GM18517 (cell line): ENCODE measurements around the gene CASQ2.

Experiments used
- ATAC-seq: cut with Tn5 transposase; IDR thresholded peaks from one replicate; pipeline ENCODE4 v1.9.1; 2021; ENCODE audit warnings: mild to moderate bottlenecking, moderate library complexity; ENCODE audit not compliant: unreplicated experiment

Gene CASQ2

GRCh38 chr1:115732316-115732715 lies 36.2 kb downstream of the CASQ2 start:
- ATAC-seq: no peak

DNA sequence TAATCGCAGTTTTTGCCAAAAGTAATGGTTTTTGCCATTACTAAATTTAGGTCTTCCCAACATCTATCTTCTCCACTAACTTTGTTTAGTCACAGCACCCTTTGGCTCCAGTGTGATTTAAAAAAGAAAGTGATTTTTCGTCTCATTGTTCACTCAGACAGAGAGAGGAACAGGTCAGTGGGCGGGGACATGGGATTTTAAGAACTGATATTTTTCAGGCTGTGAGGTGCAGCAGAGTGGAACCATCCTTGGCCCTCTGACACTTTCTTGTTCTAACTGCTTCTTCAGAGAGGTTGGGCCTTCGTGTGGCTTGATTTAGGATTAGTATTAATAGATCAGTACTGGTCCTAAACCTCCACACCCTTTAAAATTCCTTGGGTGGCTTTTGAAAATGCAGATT lies 38.8 kb downstream of the CASQ2 start:
- ATAC-seq: peak; percentile 95

GRCh38 chr1:115728341-115728740 lies 40.2 kb downstream of the CASQ2 start:
- no peak for ATAC-seq

DNA sequence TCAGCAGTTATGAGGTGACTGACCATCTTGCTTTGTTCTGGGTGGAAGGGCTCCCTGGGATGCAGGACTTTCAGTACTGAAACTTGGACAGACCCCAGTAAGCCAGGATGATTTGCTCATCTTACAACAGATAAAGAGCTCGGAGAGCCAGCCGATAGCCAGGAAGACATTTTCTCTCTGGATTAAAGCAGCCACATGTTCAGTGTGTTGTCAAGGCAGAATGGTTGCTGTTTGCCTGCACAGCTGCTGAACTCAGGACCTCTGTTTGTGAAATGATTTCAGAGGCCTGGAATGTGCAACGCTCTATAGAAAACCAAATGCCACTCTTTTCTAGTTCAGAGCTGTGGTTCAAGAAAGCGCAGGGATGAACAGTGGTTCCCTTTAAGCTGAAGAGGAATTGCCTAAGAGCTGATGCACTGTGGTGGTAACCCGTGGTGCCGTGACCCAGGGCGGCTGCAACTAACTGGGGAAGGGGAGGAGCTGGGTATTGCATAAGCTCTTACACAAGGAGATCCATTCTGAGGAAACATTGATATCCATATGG lies 40.7 kb downstream of the CASQ2 start:
- ATAC-seq: no peak

DNA sequence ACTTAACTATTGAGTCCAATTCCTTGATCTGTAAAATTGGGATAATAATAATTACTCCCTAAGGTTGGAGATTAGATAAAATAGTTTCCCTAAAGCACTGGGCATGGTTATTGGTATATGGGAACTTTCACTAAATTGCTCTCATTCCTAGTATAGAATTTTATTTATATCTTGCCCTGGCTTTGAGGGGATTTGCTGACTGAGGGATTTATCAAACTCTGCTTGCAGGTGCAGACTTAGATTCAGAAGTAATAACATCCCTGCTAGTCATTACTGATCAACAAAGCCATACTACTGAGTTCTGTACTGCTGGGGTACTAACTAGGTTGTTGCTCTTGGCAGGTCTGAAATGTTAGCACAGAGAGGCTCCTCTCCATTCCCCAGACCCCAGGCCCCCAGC lies 41.9 kb downstream of the CASQ2 start:
- ATAC-seq: no peak

DNA sequence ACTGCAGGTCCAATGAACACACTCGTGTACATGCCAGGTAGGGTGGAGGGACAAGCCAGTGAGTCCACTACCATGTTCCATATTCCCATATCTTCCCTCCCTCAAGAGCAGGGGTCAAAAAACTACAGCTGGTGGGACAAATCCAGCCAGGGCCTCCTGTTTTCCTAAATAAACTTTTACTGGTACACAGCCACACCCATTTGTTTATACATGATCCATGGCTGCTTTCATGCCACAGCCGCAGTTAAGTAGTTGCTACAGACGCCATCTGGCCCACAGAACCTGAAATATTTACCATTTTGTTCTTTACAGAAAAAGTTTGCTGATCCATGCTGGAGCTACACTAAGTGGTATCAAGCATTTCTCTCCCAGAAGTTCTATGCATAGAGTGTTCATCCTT lies 42.4 kb downstream of the CASQ2 start:
- no peak for ATAC-seq

GRCh38 chr1:115725600-115725999 lies 42.9 kb downstream of the CASQ2 start:
- ATAC-seq: no peak

DNA sequence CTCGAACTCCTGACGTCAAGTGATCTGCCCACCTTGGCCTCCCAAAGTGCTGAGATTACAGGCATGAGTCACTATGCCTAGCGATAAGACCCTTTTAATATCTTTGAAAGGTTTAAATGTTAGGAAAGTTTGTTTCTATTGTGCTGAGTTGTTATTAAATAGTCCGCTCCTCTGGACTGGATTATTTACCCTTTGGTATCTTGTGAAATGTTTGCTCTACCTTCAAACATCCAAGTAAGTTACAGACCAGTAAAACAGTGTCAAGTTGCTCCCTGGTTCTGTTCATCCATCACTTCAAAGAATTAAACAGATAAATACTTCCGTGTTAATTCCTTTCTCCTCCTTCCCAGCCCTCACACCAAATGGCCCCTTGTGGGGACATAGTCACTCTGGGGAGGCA lies 44.8 kb downstream of the CASQ2 start:
- no peak for ATAC-seq

DNA sequence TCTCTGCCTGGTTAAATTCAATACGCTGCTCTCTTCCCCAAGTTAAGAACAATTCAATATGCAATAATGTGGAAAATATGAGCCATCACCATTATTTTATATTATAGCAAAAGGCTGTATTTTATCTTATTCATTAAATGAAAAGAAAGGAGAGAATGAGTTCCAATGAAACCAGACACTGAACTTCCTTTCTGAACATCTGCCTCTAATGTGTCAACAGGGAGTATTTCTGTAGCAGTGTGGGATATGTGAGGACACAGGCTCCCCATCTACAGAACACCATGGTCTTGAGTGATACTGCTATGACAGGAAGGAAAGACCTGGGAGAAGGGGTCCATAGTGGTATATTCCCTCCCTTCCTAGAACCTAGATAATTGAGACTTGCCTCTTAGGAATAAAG lies 46.3 kb downstream of the CASQ2 start:
- ATAC-seq: no peak

DNA sequence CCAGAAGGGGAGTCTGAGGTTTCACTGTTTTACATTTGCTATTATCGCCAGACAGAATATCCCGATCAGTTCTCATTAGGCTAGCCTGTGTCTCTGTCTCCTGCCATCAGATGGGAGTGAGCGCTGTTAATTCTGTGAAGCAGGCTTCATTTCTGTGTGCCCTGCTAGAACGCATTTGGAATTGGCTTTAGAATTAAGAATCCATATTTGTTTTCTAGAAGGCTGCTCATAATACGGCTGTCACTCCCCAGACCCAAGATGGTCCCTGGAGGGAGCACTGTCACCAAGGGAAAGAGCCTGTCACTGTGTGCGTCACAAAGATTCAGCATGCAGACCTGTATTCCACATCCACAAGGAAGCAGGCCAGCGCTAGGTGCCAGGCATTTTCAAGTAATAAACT lies 49.2 kb downstream of the CASQ2 start:
- ATAC-seq: no peak

- no peak for ATAC-seq
These were observed 50.3 kb downstream of the CASQ2 start for GRCh38 chr1:115718011-115718754.

DNA sequence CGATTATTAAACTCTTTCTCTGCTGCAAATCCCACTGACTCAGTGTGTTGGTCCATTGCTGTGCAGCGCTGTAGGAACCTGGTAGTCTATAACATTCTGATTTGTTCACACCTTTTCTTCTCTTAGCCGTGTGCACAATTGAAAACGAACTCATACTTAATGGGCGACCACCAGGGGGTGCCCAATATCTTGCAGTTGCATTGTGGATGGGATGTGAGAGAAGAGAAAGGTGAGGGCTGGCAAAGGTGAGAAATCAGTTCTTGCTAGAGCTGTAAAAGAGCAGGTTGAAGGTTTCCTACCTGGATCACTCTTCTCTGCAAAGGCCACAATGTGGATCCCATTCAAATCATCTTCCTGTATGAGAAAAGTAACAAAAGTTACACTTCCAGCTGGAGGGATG lies 51.0 kb downstream of the CASQ2 start:
- no peak for ATAC-seq

DNA sequence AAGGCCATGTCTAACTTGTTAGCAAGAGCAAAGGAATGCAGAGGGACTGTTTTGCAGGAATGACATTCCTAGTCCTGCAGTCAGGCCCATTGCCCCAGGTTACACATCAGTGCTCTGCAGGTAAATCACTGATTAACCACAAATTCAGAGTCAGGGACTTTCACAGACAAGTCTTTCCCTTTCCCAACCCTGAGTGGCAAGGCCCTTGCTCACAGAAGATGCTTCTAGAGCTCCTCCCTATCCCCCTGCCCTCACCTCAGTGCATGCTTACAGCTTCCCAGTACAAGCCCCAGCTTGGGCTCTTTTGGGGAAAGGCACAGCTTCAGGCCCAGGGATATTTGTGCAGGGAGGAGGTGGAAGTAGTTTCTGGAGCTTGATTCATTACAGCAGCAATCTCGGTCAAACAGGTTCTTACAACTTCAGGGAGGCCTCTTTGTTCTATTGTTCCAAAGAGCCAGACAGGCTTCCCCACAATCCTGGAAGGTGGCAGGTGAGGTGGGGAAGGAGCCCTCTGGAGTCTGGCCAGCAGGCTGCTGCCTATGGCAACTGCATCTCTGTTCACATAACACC lies 53.9 kb downstream of the CASQ2 start:
- no peak for ATAC-seq

DNA sequence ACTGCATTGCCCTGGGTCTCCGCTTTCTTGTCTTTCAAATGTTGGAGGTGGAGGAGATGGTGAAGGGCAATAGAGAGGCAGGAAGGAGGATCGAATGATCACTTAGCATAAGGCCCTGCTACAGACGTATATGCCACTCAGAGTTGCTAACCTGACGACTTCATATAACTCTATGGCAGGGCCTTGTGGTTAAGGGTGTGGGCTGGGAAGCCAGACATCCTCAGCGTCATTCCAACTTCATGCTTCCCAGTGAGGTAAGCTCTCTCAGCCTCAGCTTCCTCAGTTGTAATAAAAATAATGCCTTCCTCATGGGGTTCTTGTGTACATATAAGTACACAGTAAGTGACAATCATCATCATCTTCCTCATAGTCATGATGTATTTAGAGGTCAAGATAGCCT lies 54.6 kb downstream of the CASQ2 start:
- ATAC-seq: no peak

GRCh38 chr1:115712911-115713609 lies 55.5 kb downstream of the CASQ2 start:
- ATAC-seq: no peak

DNA sequence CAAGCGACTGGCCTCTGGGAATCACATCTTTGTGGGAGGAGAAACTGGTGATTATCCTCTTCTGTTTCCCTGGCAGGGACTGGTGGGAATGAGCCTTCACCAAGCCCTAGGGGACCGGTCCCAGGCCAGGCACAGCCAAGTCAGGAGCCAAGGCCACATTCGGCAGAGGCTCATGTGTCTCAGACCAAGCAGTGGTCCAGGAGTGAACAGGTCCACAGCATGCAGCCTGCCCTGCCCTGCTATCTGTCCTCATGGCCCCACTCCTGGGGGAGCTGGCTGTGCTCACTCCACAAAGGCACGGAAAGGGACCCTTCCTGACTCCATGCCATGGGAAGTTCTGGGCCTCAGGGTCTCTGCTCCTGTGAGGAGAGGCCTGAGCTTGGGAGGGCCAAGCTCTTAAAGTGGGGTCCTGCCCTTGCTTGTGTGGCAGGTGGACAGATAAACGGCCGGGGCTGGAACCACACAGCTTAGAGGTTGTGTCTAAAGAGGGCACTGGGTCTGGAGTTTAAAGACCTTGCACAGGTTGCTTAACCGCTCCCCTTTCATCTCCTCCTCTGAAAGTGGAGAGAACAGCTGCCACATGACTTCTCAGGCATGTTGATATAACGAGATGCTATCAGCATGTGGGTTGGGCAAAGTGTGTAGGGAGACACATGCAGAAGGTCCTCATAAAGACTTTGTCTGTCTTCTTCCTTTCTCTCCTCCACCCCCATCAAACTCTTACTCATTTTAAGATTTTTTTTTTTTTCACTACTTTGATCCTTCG lies 57.5 kb downstream of the CASQ2 start:
- ATAC-seq: no peak

- ATAC-seq: no peak
These were observed 61.7 kb downstream of the CASQ2 start for GRCh38 chr1:115706587-115707425.

GRCh38 chr1:115705963-115706362 lies 62.6 kb downstream of the CASQ2 start:
- ATAC-seq: no peak

- no peak for ATAC-seq
These were observed 63.2 kb downstream of the CASQ2 start for GRCh38 chr1:115705085-115705951.
